Endometrial microvascular endothelial cells (primary cell): ENCODE measurements around the gene ZNF573. TPM values are rescaled to one million over a fixed set of nuclear protein-coding genes. Genes with fewer than 3 reads are reported as not detected.

Source experiments
- in situ Hi-C: cut with HindIII; loops from 2 replicates; pipeline ENCODE4 v1.10.0; 2017; ENCODE audit warnings: low sequenced_read_pairs, low pct_unique_long_range_greater_than_20kb; ENCODE audit errors: inconsistent ontology term
- total RNA-seq: library from RNA; depleted of rRNA; stranded (reverse); fragments of >200 nt; gene quantifications from one replicate; pipeline ENCODE4 v1.2.3, GENCODE V29; 2015; ENCODE audit errors: inconsistent ontology term

The ZNF573 gene
- total RNA-seq, 1 donor from 2014 or later = 1.8 TPM

DNA sequence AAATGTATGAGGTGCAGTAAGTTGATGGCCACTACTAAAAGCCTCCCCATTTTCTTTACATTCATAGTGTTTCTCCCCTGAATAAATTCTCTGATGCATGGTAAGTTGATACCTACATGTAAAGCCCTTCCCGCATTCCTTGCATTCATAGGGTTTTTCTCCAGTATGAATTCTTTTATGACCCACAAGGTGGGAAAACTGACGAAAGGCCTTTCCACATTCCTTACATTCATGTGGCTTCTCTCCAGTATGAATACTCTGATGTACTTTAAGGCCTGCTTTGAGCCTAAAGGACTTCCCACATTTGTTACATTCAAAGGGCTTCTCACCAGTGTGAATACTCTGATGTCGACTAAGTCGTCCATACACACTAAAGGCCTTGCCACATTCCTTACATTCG is 80.3 kb downstream of the ZNF573 start:
- in situ Hi-C loops = no loop called here

DNA sequence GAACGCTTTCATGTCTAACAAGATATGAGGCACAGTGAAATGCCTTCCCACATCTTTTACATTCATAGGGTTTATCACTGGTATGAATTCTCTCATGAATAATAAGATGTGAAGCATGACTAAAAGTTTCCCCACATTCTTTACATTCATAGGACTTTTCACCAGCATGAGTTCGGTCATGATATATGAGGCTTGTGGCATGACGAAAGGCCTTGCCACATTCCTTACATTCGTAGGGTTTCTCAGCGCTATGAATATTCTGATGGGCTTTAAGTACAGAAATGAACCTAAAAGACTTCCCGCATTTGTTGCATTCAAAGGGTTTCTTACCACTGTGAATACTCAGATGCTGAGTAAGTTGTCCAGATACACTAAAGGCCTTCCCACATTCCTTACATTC is 81.2 kb downstream of the ZNF573 start:
- in situ Hi-C loops = no loop called here

DNA sequence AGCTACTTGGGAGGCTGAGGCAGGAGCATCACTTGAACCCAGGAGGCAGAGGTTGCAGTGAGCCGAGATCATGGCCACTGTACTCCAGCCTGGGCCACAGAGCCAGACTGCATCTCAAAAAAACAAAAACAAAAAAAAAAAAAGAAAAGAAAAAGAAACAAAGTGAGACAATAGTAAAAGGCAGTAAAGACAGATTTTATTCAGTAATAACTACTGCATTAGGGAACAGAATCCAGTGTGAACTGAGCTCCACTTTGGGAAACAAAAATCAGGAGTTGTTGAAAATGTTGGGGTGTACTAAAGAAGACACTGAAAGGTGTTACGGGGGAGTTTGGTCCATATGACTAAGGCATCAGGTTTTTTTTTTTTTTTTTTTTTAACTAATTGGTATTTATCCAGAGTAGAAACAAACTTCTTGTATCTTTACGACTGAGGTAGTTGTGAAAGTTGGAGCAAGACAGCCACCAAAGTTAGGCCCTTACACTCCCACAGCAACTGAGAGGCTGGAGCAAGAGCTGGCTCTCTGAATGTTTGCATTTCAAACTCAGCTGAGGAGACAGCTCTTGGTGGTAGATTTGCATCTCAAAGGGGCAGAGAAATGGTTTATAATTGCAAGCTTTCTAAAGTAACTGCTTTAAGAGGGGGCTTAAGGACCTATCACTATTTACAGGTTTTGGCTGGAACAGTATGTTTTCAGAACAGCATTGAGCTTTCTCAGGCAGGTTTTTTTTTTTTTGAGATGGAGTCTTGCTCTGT is 84.1 kb downstream of the ZNF573 start:
- in situ Hi-C loops = no loop called here

DNA sequence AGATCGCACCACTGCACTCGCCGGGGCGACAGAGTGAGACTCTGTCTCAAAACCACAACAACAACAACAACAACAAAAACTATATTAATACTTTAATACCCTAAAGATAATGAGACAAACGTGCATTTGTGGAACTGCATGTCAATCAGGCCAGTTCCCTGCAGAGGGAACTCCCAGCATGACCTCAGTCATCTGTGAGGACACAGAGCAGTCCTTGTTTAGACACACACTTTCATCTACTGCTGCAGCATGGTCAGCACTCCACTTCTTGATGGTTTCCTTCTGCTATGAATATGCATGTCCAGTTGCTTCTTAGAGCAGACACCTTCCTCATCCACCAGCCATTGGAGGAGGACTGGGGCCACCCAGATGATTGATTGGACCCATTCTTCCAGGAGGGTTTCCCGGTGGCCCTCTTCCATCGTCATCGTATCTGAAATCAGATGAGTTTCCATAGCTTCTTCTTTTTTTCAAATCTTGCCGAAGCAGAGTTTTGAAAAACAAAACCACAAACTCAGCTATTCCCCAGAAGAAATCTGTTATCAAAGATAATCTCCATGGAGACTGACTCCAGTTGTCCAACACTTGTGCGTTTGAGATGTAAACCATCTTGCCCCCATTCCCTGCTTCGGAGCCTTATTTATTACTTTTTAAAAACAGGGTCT is 86.3 kb downstream of the ZNF573 start:
- in situ Hi-C loops = no loop called here

DNA sequence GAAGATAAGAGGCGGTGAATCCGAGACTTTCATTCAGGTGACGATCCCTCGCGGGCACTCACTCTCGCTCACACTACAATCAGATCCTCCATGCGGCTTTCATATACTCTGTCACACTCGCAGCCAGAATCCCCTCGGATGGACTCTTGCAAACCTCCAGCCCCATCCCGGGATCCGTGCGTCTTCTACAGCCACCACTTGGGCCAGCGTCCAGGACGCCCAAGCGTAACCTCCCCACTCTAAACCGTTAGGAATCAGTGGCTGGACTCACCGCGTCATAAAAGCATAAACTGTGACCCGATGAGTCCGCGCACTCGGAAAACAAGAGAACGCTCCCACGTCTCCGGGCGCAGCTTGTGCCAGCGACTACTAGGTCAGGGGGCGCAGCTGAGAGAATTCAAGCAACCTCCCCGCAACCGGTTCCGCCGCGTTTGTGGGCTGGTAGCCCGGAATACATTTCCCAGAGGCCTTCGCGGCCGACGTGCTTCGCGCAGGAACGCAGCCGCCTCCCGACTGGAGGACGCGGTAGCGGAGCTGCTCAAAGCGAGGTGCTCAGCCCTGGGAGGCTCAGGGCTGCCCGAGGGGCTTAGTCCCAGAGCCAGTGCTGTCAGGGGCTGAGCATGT is 87.4 kb downstream of the ZNF573 start:
- in situ Hi-C loops = no loop called here

Other genes with a start within 250 kb of the ZNF573 start
- gene ZNF571, start 184.8 kb downstream of the ZNF573 start, total RNA-seq = 0.84 TPM
- not detected for gene ZNF540, start 184.7 kb downstream of the ZNF573 start, total RNA-seq
- gene ZFP30, start 124.1 kb downstream of the ZNF573 start, total RNA-seq = 4.9 TPM
- gene ZNF607, start 59.8 kb downstream of the ZNF573 start, total RNA-seq = 1.7 TPM
- gene WDR87, start 127.0 kb upstream of the ZNF573 start, total RNA-seq = not detected
- gene SIPA1L3, start 127.6 kb upstream of the ZNF573 start, total RNA-seq = 31.5 TPM